HEK293T (cell line): Measurements from ENCODE around the gene BANK1.

Experiments used
- BHLHE40 ChIP-seq: fragments of 450-650 bp; IDR thresholded peaks from 2 replicates; pipeline ENCODE4 v1.6.1; 2016; ENCODE audit warnings: mild to moderate bottlenecking, moderate library complexity, borderline replicate concordance
- FOXA1 ChIP-seq: fragments of 450-650 bp; IDR thresholded peaks from 2 replicates; pipeline ENCODE4 v1.6.1; 2016; ENCODE audit warnings: mild to moderate bottlenecking
- NFRKB ChIP-seq: fragments of 450-650 bp; IDR thresholded peaks from 2 replicates; pipeline ENCODE4 v1.6.1; 2016; ENCODE audit warnings: mild to moderate bottlenecking, moderate library complexity

DNA sequence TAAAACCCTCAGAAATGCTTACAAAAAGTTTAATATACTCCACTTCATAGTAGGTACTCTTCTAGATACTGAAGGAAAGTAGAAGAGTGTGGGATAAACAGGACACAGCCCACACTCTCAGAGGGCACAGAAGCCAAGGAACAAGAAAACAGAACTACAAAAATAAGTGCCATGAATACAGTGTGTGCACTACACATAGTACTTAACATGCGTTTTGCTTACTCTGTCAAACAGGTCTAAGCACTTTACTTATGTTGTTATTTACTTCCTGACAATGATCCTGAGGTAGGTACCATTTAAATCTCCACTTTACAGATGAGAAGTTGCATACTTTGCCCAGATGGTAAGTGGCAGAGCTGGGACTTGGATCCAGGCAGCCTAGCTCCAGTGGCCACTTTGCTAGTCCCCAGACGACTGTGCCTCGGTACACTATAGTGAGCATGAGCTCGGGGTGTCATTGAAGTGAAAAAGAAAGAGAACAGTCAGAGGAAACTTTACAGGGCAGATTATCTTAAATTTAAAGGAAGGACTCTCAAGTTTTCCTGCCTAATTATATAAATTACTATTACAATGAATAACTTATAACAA lies 120.3 kb downstream of the BANK1 start:
- TF ChIP-seq NFRKB: no peak
- TF ChIP-seq FOXA1: no peak
- TF ChIP-seq BHLHE40: no peak
